H54 (cell line): ENCODE results near the gene ADRA1B.
A peak's percentile ranks its signal among the peaks of the same experiment; 100 is the strongest.

Experiments used
- DNase-seq: peaks from one replicate; pipeline ENCODE4 v3.0.0; 2011; ENCODE audit warnings: low spot score, mixed read lengths; ENCODE audit not compliant: insufficient read length
- FAIRE-seq: peaks from 3 replicates; lab custom pipeline; 2011; peaks lifted over from hg19 to GRCh38; lab: Jason Lieb, UNC
- POLR2A ChIP-seq: IDR thresholded peaks from 2 replicates; pipeline ENCODE4 v1.6.1; 2011; ENCODE audit warnings: low read depth, mild to moderate bottlenecking, low read length

Gene ADRA1B

DNA sequence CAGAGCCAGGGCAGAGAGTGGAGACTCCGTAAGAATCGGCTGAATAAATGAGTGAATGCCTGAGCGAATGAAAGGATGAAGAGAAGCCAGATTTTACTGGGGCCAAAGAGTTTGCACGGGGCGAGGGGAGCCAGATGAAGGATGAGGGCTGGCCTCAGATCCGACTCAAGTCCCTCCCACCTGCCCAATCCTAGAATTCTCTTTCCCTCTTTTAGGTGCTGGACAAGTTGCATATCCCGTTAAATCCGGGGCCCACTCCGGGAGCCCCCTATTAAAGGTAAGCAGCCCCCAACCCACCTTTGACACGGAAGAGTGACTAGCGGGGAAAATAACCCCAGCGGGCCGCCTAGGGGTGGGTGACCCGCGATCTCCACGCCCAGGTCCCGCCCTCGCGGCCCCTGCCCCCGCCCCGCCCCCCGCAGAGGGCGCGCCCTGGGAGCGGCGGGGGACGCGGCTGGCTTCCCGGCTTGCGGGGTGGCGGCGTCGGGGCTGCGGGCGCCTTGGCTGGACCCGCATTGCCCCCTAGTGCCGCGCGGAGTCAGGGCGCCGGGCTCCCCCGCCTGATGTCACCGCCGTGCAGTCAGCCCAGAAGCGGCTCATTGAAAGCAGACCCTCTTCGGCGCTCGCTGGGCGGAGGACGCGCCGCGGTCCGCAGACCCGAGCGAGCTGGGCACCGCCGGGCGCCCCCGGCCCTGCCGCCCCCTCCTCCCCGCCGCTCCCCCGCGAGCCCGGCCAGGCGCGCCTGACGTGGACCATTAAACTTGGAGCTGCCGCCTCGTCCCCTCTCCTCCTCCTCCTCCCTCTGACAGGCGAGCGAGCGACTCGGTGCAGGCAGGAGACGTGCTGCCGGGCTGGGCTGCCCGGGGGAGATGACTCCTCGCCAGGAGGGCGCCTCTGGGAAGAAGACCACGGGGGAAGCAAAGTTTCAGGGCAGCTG lies at the start of gene ADRA1B:
ADRA1B (plus strand) TSS at position 579 of the 937 bp plus-strand sequence. CDS start 424 bp downstream, outside the sequence.
- DNase-seq: peak; percentile 69
- no peak for FAIRE-seq
- peak; percentile 31; the same call in 1 of the 2 replicates for TF ChIP-seq POLR2A

DNA sequence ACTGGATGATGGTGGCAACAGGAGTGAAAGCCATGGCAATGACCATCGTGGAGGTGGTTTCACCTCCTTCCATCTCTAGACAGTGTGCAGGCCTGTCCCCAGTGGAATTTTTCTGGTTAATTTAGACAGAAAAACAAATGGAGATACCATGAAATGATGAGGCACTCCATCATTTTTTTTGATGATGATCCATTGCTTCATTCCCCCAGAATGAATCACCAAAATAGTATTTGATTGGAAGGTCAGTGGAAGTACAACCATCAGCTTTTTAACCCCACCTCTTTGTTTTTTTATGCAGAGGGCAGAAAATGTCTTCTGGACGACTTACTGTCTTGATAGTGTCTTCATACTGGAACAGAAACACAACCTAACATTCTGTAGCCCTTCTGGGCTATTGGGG lies 42.6 kb upstream of the ADRA1B start:
- no peak for TF ChIP-seq POLR2A
- FAIRE-seq: no peak
- DNase-seq: no peak

DNA sequence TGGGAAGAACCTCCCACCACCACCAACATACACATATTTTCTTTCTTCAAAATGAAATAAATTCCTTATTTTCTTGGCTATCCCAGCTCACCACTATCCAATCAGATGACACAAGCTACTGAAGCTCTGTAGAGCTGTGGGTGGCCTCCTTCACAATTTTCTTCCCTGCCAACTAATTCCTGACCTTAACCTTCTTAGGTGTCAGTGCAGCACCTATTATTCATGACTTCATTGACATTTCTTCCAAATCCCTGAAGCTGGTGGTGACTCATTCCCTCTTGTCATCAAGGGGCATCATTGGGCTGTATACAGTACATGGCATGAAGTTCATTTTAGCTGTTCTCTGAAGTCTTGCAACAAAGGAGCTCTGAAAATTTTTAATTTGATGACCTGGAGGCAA lies 42.0 kb upstream of the ADRA1B start:
- no peak for TF ChIP-seq POLR2A
- FAIRE-seq (no peak), DNase-seq (no peak)

DNA sequence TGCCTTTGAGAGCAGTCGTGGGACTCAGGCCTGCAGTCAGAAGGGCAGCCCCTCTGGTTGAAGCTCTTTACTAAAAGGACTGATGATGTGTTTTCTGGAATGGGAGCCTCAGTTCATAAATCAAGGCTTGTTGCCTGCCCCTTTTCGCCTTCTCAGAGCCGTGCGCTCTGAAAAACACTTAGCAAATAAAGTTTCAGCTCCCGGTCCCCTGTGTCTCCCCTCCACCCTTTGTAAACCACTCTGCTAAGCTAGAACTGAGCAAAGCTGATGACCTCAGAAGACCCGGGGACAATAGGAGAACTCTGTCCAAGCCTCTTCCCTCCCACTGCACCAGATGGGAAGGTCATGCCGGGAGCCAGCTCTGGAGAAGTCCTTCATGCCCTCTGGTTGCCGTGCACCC lies 39.3 kb upstream of the ADRA1B start:
- TF ChIP-seq POLR2A: no peak
- FAIRE-seq: no peak
- DNase-seq: no peak

DNA sequence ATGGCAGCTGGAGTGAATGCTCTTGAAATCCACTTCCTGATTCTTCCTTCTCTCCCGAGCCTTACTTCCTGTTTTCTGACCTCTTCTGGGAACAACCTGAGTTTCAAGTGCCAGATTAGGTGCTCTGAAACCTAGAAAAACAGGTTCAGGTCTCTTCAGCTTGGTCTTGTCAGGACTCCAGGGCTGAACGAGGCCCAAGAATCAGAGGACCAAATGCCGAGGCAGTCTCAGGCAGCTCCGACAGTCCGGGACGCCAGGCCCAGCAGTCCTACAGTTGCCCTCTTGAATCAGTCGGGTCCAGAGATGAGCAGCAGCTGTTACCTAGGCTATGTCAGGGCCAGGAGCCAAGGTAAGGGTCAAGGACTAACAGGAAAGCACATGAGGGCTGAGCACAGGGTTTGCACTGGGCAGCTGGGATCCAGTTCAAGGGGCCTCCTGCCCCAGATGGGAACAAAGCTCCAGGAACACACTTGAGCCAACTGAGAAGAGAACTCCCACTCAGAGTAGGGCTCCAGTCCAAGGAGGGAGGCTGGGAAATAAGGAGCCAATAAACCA lies 38.3 kb upstream of the ADRA1B start:
- no peak for TF ChIP-seq POLR2A
- no peak for DNase-seq
- FAIRE-seq: no peak

DNA sequence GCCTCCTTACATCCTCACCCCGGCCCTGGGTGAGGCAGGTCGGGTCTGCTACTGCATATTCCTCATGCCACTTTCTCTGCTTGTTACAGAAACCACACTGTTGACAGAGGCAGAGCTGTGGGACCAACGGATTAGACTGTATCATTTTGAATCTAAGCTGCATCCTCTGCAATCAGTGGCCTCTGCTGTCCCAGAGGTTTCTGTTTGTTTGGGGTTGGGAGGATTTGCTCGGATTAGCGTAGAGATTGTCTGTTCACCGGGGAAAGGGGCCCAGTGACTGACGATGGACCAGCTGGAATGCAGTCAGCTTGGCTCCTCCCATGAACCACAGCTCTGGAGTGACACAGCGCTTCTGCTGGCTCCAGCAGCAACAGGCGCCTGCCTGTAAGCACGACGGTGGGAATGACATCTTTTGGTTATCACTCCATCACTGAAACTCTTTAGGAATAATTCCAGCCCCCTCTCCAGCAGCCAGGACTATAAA lies 37.3 kb upstream of the ADRA1B start:
- FAIRE-seq (peak; percentile 82), DNase-seq (peak; percentile 66)
- peak; percentile 40; the same call in 1 of the 2 replicates for TF ChIP-seq POLR2A

DNA sequence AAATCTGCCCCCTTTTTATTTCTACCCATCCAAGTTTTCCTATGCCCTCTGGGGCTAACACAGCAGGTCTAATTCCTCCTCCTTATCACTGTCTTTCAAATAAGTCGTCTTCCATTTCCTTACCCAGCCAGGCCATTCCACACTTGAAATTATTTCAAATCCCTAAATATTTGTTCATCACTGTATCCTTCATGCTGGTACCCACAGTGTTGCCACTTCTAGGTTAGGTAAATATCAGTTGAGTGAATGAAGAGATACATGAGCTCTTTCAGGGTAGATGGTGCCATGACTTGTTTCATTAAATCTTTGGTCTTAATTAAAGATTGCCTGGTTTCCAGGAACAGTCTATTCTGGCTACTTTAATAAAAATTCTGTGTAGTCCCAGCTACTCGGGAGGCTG lies 35.6 kb upstream of the ADRA1B start:
- no peak for TF ChIP-seq POLR2A
- DNase-seq (no peak), FAIRE-seq (no peak)

DNA sequence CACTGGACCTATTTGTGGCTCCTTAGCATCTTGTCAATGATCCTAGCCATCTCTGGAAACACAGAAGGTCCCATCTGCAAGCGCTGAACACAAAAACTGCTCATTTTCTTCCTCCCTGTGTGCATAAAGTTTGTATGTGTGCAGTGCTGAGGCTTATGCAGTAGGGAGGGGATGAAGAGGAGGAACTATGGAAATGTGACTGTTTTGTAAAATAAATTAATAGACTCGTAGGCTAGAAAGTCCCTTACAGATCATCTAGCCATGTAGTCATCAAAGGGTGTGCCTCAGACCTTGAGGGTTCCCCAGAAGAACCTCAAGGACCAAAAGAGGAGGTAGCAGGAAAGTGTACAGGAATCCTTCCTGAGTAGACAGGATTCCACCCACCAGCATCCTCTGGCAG lies 34.3 kb upstream of the ADRA1B start:
- DNase-seq (no peak), FAIRE-seq (no peak)
- TF ChIP-seq POLR2A: no peak

DNA sequence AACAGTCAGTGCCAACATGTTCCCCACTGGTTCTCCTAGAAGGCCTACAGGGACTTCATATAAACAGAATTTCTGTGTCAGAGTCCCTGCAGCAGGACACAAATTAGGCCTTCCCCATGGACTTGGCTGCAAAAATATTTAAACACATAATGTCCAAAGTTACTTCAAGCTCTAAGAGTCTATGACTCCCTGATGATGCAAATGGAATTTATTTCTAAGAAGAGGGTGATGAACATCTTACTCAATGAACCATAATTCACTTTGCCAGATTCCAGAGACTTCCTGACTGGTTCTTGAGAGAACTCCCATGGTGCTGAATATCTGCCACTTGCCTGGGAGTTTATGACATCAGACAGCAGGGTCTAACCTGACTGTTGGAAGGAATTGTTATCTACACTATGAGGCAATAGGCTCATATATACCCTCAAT lies 32.7 kb upstream of the ADRA1B start:
- TF ChIP-seq POLR2A: no peak
- FAIRE-seq (no peak), DNase-seq (no peak)

DNA sequence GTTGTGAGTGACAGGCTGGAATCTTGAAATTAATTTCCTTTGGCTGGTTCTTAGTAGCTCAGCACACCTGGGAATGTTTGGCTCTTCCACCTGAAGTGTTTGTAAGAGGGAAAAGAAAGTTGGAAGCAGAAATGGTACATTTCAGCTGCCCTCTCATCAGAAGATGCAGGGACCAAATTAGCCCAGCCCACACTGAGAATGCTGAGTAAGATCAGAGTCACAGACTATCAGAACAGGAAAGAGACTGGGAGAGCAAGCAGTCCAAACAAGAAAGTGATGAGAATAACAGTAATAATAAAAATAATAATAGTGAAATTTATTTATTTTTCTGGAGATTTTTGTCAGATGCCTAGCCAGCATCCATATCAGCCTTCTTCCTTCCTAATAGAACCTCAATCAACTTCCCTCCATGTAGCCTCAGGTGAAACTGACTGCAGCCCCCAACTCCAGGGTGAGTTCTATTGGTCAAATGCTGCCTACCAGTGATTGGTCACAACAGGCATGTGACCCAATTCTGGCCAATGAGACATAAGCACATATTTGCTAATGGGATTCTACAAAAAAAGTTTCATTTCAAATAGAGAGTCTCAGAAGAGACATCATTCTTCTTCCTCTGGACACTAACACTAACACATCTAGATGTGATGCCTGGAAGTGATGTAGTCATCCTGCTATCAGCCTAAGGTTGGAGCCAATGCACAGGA lies 31.2 kb upstream of the ADRA1B start:
- no peak for FAIRE-seq
- DNase-seq: no peak
- TF ChIP-seq POLR2A: no peak

DNA sequence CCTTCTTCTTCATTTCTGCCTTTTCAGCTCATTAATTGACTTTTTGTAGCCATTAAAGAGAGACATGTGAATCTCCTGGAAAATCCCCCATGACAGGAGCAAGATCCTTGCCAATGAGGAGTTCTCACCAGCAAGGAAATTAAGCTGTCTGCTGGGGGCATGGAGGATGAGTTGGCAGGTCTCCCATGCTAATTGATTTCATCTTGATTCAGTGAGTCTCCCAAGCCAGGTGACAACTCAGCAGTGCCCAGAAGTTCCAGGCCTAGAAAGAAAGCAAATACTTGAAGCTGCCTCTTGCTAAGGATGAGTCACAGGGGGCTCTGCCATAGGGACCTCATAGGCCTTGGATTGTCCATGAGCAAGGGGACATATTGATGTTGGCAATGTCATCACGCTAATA lies 30.0 kb upstream of the ADRA1B start:
- FAIRE-seq (no peak), DNase-seq (no peak)
- no peak for TF ChIP-seq POLR2A

DNA sequence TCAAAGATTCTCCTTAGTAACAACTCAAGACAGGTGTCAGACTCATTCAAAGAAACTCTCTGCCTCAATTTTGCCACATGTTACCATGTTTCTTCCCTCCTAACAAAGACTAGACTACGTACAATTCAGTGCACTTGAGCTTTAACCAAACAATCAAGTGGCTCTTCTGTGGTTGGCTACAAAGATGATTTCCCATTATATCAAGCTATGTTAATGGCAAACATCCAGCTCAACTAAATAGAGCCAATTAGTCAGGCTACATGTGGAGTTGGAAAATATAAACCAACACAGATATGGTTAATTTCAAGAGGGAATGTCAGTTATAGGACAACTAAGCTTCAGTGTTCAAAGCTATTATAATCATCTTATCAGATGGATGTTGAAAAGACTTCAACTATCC lies 29.2 kb upstream of the ADRA1B start:
- TF ChIP-seq POLR2A: no peak
- DNase-seq (no peak), FAIRE-seq (no peak)

DNA sequence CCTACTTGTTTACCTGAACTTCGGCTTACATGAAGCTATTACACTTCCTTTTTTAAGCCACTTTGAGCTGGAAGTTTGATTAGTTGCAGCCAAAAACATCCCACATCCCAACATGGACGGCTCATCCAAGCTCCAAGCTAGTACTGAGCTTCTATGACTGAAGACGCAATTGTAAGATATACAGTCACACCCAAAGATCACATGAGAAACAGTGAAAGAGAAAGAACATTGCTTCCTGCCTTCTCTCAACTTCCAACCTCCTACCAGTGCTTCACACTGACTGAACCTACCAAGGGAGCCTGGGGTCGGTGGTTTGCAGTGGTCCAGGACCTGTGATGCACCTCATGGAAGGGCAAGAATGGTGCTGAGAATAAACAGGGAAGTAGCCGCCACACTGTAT lies 27.4 kb upstream of the ADRA1B start:
- FAIRE-seq (no peak), DNase-seq (no peak)
- TF ChIP-seq POLR2A: no peak

DNA sequence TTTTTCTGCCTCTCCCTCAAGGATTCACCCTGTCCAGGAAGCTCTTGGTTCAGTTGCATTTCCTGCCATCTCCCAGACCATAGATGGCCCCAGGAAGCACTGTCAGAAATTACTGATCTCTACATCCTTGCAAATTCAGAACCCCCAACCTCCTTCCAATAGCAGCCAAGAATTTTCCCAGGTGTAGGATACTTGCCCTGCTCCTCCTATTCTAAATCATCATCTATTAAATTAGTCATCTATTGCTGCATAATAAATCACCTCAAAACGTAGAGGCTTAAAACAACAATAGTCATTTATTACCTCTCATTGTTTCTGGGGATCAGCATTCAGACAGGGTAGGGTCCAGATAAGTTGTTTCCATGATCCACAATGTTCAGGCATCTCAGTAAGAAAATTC lies 26.1 kb upstream of the ADRA1B start:
- no peak for FAIRE-seq
- no peak for TF ChIP-seq POLR2A

More for the DNA sequence above, 26.1 kb upstream of the ADRA1B start:
- no peak for DNase-seq
